Measurements from ENCODE around the gene FTL.
A peak's percentile ranks its signal among the peaks of the same experiment; 100 is the strongest.

The FTL gene

DNA sequence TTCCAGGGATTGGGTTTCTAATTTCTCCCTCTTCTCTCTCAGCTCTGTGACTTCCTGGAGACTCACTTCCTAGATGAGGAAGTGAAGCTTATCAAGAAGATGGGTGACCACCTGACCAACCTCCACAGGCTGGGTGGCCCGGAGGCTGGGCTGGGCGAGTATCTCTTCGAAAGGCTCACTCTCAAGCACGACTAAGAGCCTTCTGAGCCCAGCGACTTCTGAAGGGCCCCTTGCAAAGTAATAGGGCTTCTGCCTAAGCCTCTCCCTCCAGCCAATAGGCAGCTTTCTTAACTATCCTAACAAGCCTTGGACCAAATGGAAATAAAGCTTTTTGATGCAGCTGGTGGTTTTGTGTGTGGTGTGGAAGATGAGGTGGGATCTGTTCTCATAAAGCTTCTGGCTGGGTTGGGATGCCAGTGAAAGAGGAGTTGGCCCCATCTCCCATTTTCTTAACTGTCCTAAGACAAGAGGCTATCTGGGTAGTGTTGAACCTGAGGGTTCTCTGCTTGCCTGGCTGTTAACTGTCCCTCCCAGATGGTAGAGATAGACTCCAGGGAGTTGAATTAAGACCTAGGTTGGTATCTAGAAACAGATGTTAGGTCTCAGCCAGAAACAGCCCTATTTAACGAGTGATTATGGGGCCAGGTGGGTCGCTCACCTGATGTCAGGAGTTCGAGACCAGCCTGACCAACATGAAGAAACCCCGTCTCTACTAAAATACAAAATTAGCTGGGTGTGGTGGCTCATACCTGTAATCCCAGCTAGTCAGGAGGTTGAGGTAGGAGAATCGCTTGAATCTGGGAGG is 1.6 kb downstream of the FTL start:
- DNase-seq (ENCODE audit: low read depth) = no peak

DNA sequence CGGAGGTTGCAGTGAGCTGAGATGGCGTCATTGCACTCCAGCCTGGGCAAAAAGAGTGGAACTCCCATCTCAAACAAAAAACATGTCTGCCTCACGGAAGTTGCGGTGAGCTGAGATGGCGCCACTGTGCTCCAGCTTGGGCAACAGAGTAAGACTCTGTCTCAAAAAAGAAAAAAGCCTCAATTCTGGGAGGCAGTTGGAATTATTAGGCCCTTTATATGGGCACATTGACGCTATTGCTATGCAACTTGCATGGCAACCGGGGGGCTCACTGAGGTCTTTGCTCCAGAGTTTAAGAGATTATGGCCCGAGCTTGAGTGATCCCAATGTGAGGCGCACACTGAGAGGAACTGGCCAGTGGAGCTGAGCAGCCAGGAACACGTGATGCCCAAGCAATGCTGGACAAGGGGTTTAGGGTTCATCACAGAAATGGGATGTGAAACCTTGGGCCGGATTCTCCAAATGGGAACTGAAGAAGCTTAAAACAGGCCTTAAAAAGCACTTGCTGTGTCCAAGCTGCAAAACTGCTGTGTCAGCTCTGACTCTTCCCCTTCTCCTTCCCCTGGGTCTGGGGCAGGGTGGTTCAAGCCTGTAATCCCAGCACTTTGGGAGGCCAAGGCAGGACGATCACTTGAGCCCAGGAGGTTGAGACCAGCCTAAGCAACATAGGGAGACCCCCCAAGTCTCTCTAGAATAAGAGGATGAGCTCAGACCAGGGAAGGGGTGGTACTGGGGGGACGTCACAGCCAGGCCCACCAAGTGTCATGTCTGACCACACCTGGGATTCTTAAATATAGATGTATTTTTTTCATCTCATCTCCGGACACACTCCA is 2.5 kb downstream of the FTL start:
- DNase-seq (ENCODE audit: low read depth) = no peak

DNA sequence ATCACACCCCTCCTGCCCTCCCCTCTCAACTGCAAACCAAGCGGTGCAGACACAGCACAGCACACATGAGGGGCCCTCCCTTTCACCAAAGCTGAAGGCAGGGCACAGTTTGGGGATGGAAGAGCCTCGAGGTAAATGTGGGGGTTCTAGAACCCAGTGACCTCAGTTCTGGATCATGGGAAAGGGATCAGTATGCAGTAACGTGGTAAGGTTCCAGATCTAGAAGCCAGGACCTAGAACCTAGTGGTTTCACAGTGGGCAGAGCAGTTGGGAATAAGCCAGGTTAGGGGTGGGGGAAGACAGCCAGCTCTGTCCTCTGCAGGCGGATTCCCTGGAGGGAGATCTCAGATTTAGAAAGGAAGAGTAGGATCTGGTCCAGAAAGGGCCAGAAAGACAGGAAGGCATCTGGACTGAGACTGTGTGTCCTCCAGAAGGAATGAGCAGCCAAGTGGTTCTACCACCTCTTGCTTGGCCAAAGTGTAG is 3.1 kb downstream of the FTL start:
- DNase-seq (ENCODE audit: low read depth) = no peak

DNA sequence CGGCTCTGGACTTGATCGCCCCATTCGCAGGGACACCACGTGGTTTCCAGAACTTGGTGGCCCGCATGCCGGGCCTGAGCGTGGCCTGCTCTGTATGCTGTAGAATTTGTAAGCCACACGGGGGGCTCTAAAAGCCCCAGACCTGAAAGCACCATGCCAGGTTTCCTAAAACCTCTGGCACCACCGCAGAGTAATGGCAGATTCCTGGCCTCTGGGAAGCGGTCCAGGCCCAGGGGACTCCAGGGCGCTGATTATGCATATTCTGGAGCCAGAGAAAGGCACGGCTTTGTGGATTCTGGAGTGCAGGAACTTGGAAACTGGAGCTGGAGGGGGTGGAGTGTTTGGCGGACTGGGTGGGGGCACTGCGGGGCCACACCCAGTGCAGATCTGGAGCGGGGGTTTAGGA is 3.7 kb downstream of the FTL start:
- no peak for DNase-seq (ENCODE audit: low read depth)

DNA sequence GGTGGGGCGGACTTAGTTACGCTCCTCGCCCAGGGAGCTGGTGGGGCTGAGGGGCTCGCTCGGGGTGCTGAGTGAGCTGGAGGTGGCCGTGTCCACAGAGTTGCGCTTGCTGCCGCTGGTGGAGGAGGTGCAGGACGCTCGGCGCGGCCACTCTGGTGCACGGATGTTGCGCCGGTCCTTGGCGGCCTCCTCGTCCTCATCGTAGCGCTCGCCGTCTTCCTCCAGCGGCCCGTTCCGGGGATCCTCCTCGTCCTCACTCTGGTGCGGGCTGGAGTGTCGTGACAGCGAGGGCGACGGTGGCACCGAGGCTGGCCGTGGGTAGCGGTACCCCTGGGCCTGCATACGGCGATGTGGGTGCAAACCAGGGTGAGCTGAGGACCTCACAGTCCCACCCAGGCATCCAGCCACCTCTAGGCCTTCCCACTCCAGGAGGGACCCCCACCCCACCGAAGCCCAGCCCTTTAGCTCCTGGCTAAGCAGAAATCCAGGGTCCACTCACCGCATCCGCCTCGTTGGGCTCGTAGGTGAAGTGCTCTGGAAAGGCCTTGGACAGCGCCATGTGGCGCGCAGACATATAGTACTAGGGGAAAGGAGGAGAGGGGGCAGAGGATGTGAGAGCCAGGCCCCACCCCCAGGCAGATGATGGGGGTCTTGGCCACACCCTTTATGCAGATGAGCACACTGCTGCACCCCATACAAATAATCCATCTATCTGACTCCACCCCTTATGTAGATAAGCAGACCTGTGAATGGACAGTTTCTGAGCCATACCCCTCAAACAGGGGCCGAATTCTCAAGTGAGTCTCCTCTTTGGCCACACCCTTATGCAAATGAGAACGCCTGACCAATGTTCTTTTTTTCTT is 4.4 kb downstream of the FTL start:
- DNase-seq (ENCODE audit: low read depth) = no peak

DNA sequence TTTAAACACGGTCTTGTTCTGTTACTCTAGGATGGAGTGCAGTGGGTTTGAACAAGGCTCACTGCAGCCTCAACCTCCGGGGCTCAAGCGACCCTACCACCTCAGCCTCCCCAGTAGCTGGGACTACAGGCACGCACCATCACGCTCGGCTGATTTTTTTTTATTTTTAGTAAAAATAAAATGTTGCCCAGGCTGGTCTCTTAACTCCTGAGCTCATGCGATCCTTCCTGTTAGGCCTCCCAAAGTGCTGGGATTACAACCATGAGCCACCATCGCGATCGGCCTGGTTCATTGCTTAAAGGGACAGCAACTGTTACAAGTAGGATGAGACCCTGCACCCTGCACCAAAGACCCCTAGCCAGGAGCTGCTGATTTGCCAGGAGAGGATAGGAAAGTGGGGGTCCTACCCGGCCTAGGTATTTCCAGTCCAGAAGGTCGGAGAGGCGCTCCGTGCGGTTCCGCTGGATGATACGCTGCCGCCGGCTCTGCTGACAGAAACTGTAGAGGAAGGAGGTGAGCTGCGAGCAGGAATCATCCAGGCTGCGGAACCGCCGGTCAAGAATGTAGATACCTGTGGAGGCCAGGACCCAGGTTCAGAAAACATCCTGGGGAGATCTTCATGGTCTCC is 5.1 kb downstream of the FTL start:
- DNase-seq (ENCODE audit: low read depth) = no peak

DNA sequence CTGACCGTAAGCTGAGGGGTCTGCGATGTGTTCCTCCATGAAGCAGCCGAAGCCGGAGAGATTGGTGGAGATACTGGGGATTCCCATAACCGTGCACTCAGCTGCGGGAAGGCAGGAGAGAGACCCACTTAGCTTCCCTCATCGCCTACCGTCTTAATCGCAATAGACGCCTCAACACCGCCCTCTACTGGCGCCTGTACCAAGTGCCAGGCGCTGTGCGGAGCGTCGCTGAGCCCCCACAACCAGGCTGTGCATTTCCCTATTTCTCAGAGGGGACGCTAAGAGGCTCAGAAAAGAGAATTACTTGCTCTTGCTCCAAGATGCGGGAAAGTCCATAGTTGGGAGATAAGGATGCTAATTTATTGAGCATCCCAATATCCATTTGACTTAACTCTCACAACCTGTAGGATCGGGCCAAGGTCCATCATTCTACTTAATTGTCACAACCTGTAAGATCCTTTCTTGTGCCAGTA is 5.8 kb downstream of the FTL start:
- peak; percentile 84 for DNase-seq (ENCODE audit: low read depth)

DNA sequence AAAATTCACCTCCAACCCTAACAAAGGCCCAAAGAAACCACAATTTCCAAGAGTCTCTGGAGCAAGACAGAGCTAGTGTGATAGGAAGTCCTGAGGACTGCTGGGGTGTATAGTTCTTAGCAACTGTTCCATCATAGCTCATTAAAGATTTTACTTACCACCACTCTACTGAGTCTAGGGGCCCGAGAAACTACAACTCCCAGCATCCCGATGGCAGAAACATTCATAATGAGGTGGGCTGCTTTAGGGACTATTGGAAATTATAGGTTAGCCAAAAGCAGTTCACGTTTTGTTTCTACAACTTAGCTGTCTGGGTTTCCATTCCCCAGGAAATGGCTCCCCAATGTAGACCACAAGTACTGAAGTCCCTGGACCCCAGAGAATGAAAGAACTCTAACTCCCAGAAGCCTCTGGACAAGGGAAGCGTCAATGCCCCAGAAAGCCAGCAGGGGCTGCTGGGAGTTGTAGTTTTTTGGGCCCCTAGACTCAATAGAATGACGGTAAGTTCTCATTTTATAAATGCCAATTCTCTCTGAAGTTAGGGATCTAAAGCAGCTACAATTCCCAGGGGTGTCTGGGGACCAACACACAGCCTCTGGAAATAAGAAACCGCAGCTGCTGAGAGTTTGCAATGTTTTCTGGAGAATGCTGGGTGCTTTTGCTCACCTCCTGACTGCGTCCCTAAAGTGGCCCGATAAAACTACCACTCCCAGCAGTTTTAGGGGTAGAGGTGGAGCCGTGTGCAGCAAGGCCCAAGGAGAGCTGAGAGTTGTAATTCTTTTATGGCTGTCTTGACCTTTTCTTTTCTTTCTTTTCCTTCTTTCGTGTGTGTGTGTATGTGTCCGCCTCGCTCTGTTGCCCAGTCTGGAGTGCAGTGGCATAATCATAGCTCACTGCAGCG is 11.1 kb downstream of the FTL start:
- no peak for DNase-seq (ENCODE audit: low read depth)

DNA sequence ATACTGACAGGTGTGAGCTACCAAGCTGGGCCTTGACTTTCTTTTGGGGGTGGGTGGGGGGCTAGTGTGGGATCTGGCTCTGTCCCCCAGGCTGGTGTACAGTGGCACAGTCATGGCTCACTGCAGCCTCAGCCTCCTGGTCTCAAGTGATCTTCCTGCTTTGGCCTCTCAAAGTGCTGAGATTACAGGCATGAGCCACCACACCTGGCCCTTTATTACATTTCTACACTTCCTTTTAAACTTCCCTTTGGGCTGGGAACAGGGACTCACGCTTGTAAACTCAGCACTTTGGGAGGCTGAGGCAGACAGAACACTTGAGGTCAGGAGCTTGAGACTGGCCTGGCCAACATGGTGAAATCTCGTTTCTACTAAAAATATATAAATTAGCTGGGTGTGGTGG is 12.0 kb downstream of the FTL start:
- no peak for DNase-seq (ENCODE audit: low read depth)

DNA sequence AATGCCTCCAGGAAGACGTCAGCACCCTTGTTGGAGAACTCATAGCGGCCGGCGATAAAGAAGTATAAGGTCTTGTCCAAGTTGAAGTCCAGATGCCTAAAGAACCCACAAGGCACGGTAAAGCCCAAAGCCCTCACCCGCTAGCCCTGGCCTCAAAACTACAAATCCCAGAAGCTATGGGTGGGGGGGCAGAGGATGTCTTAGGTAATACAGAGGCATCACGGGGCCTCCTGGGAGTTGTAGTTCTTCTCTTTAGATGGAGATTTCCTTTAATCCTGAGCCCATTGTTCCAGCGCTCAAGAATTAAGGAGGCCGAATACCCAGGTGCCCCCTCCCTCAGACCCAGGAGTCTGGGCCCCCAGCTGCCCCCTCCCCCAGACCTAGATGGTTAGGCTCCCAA is 17.2 kb downstream of the FTL start:
- DNase-seq (ENCODE audit: low read depth) = no peak

DNA sequence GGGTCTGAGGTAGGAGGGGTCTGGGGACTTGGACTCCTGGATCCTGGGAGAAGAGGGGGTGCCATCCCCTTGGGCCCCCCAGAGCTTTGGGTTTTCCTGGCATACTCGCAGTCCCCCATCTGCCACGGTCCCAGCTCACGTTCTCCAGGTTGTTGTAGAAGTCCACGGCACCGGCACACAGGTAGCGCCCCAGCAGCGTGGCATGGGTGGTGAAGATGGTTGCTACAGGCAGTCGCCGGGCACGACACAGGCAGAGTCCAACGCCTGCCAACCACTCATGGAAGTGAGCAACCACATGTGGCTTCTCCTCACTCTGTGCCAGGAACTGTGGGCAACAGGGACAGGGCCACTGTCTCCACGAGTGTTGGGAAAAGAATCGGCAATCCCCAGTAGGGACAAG is 20.6 kb downstream of the FTL start:
- no peak for DNase-seq (ENCODE audit: low read depth)

DNA sequence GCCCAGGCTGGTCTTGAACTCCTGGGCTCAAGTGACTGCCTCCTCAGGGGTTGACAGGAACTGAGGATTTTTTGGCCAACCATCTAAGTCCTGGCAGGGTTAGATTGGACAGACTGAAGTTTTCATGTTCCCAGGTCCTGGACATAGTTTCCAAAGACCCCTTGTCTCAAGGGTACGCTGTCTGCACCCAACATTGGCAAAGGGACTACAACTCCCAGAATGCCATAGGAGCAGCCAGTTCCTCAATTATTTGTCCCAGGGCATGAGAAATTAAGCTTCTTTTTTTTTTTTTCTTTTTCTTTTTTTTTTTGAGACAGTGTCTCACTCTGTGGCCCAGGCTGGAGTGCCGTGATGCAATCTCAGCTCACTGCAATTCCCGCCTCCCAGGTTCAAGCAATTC is 21.1 kb downstream of the FTL start:
- no peak for DNase-seq (ENCODE audit: low read depth)

DNA sequence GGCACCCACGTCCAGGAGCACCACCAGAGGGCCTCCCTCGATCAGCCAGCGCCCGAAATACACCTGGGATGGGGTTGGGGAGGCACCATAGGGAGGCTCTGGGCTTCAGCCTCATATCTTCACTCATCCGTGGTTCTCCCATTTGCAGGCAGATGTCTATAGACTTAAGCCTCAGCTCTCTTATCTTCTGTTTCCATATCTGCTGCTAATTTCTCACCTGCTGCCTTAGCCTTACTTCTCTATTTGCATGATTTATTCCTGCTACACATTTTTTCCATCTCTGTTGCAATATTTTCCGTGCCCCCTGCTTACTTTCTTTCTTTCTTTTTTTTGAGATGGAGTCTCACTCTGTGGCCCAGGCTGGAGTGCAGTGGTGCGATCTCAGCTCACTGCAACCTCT is 22.2 kb downstream of the FTL start:
- DNase-seq (ENCODE audit: low read depth) = no peak

DNA sequence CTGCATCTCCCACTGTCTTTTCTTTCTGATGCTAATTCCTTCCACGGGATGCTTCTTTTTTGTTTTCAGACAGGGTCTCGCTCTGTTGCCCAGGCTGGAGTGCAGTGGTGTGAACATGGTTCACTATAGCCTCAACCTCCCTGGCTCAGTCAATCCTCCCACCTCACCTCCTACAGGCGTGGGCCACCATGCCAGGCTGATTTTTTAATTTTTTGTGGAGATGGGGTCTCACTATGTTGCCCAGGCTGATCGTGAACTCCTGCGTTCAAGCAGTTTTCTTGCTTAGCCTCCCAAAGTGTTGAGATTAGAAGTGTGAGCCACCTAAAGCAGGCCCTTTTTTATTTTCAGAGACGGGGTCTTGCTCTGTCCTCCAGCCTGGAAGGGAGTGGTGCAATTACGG is 23.2 kb downstream of the FTL start:
- no peak for DNase-seq (ENCODE audit: low read depth)

DNA sequence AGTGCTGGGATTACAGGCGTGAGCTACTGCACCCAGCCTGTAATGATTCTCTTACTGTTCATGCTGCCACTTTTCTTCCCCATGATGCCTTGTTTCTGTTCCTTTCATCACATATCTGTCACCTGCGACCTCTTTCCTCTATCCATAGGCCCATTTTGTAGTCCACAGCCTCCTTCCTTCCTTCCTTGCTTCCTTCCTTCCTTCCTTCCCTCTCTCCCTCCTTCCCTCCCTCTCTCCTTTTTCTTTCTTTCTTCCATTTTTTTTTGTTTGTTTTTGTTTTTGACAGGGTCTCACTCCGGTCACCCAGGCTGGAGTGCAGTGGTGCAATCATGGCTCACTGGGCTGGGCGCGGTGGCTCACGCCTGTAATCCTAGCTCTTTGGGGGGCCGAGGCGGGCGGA is 23.8 kb downstream of the FTL start:
- DNase-seq (ENCODE audit: low read depth) = no peak

DNA sequence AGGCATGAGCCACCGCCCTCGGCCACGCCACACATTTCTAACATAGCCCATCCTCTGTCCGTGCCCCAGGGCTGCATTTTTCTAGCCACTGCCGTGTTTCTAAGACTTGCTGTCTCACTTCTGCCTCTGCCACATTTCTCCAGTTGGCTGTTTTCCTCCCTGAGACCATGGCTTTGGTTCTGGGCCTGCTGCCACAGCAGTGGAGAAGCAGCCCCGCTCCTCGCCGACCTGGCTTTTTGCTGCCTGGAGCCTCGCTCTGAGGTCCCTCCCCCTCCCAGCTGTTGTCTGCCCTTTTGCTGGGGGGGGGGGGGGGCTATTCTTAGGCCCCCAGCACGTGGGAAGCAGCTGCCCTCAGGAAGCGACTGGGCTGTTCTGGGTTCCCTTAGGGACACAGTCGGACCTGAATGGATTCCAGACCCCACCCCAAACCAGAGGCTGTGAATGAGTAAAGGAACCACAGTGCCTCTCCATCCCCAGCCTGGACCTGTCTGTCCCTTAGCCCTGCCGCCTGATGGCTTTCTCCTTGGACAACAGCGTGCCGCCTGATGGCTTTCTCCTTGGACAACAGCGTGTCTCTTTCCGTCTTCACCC is 24.7 kb downstream of the FTL start:
- DNase-seq (ENCODE audit: low read depth) = no peak

DNA sequence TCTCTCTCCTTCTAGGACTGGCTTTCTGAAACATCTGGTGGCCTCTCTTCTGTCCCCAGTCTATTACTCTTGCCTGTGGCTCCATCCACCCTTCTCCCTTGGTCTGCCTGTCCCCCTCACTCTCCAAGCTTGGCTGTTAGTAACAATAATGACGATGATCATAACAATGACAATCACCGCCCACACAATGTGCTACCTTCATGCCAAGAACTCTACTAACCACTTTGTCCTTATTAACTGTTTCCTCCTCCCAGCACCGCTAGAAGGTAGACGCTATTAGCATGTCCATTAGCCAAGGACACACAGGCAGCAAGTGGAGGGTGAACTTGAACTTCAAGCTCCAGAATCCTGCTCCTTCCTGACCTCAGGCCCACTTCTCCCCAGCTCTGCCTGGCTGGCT is 25.3 kb downstream of the FTL start:
- no peak for DNase-seq (ENCODE audit: low read depth)

DNA sequence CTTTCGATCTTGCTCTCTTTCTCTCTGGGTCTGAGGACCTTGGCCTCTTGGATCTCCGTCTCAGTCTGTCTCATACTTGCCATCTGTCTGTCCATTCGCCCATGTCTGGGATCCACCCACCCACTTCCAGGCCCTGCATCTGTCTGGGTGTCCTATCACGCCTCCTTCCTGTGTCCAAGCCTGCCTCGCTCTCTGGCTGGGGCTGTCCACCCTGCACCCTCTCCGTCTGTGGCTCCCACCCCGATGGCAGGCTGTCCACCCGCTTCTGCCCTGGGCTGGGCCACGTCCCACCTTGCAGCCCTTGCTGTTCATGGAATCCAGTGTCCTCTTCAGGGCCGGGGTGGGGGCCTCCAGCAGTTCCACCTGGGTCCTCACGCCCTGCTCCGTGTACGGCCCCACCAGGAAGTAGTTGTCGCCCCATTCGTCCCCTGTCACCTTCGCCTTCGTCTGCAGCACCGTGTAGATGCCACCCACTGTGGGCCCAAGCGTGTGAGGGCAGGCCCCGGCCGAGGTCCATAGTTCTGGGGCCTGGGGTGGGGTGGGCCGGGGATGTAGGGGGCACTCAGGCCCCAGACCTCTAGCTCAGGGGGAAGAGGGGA is 26.0 kb downstream of the FTL start:
- no peak for DNase-seq (ENCODE audit: low read depth)

DNA sequence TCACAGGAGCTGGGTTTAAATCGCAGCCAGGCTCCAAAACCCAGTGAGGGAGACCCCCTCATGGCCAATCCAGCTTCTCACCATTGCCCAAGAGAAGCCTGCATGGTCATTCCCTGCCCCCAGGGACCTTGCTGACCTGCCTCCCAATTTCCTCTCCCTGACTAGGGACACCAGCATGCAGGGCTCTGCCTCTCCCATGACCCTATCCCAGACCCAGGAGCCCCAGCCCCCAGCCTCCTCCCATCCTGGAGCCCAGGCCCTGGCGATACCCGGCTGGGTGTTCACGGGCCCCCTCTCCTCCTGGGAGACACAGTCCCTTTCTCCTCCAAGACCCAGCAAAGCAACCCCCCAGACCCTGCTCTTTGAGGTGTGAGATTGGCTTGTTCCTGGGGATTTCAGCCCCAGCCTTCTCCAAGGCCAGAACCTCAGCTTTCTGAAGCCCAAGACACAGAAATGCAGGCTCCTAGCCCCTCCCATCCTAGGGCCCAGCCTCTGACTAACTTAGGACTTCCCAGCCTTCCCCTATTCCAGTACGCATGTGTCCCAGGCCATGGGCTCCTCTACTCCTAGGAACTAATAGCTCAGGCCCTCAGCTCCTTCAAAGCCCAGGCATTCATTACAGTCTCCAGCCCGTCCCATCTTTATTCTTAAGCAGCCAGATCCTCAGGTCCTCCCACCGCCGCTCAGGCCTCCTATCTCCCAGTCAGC is 26.9 kb downstream of the FTL start:
- DNase-seq (ENCODE audit: low read depth) = no peak

Measured in stimulated activated CD8-positive, alpha-beta memory T cell treated with anti-CD3 and anti-CD28 coated beads, Interleukin-15, amount 100 ng/mL, for 24 hours (primary cell).